OCI-LY7 (cell line): ENCODE results near the gene SLC8B1. TPM values are rescaled to one million over a fixed set of nuclear protein-coding genes. Genes with fewer than 3 reads are reported as not detected.

Experiments used
- BruUV-seq: library from RNA; stranded (reverse); fragments of 400-500 nt; replicated peaks from 2 replicates; lab custom pipeline; 2021; lab: Mats Ljungman, UMichigan
- CTCF ChIA-PET: fragments of 300-600 bp; sonication (Branson Sonifier 250); formaldehyde crosslinking; loops from one replicate; lab custom pipeline; 2022; ENCODE audit warnings: antibody characterized with exemption; ENCODE audit not compliant: unreplicated experiment; lab: Charles Lee
- POLR2A ChIA-PET: fragments of 300-600 bp; sonication (Branson Sonifier 250); formaldehyde crosslinking; loops from one replicate; lab custom pipeline; 2022; ENCODE audit warnings: antibody characterized with exemption; lab: Charles Lee
- DNase-seq: peaks from one replicate; pipeline ENCODE4 v3.0.0-alpha.2; 2015; ENCODE audit warnings: low spot score
- H2AFZ ChIP-seq: fragments of 200-600 bp; sonication (generic), shearing (Covaris generic); 2 replicates; pipeline ENCODE4 v1.6.1; 2014; ENCODE audit warnings: mild to moderate bottlenecking, antibody characterized with exemption, low read length, moderate library complexity
- H3K27ac ChIP-seq: fragments of 200-600 bp; sonication (generic); 2 replicates; pipeline ENCODE4 v1.5.1; 2014; ENCODE audit warnings: mixed run types, low read depth, mild to moderate bottlenecking, moderate library complexity, low read length, inconsistent platforms; ENCODE audit not compliant: poor library complexity, severe bottlenecking
- H3K36me3 ChIP-seq: fragments of 200-600 bp; sonication (generic); 2 replicates; pipeline ENCODE4 v1.6.1; 2014; ENCODE audit warnings: mild to moderate bottlenecking, antibody characterized with exemption, low read length, moderate library complexity, mixed read lengths; ENCODE audit not compliant: insufficient read depth
- H3K4me1 ChIP-seq: fragments of 200-600 bp; sonication (generic); 2 replicates; pipeline ENCODE4 v1.5.1; 2014; ENCODE audit warnings: mild to moderate bottlenecking, low read length; ENCODE audit not compliant: insufficient read depth, poor library complexity, severe bottlenecking
- H3K4me2 ChIP-seq: fragments of 200-600 bp; sonication (generic); 2 replicates; pipeline ENCODE4 v1.6.1; 2014; ENCODE audit warnings: mild to moderate bottlenecking, low read length
- H3K4me3 ChIP-seq: fragments of 200-600 bp; sonication (generic); 2 replicates; pipeline ENCODE4 v1.5.1; 2014; ENCODE audit warnings: mild to moderate bottlenecking, low read depth, low read length; ENCODE audit not compliant: poor library complexity, severe bottlenecking
- H3K79me2 ChIP-seq: fragments of 200-600 bp; sonication (generic); 2 replicates; pipeline ENCODE4 v1.6.1; 2016; ENCODE audit warnings: low read depth, mild to moderate bottlenecking, low read length, moderate library complexity, mixed read lengths; ENCODE audit not compliant: insufficient read depth
- H3K9me2 ChIP-seq: fragments of 200-600 bp; sonication (generic); 2 replicates; pipeline ENCODE4 v1.6.1; 2016; ENCODE audit warnings: mild to moderate bottlenecking, low read length, mixed read lengths; ENCODE audit not compliant: insufficient read depth
- H3K9me3 ChIP-seq: fragments of 200-600 bp; sonication (generic); 2 replicates; pipeline ENCODE4 v1.6.1; 2014; ENCODE audit warnings: mild to moderate bottlenecking, mixed run types, low read length, mixed read lengths
- H4K20me1 ChIP-seq: fragments of 200-600 bp; sonication (generic); 2 replicates; pipeline ENCODE4 v1.6.1; 2014; ENCODE audit warnings: mild to moderate bottlenecking, antibody characterized with exemption, low read length, moderate library complexity, mixed read lengths; ENCODE audit not compliant: insufficient read depth
- EZH2phosphoT487 ChIP-seq: fragments of 200-600 bp; sonication (generic); IDR thresholded peaks from 2 replicates; pipeline ENCODE4 v1.6.1; 2018; ENCODE audit warnings: low read depth, borderline replicate concordance, mild to moderate bottlenecking, mixed run types, antibody characterized with exemption, low read length, moderate library complexity, mixed read lengths
- intact Hi-C: fragments of 100-400 bp; cut with micrococcal nuclease; formaldehyde crosslinking; loops from one replicate; pipeline ENCODE4 v1.10.0; 2022; ENCODE audit not compliant: unreplicated experiment
- total RNA-seq, 2 experiments: library from RNA; depleted of rRNA in 1 of 2; stranded (reverse); fragments of >200 nt in 1 of 2; shearing (Covaris generic) in 1 of 2; gene quantifications; 2 replicates each; pipeline ENCODE4 v1.2.3, GENCODE V29; 2014 to 2022
- TF ChIP-seq, protein P1 (sequence below): fragments of 200-600 bp; sonication (generic); conservative IDR thresholded peaks from 2 replicates; pipeline ENCODE4 v1.5.1; 2014; ENCODE audit warnings: mild to moderate bottlenecking, antibody characterized with exemption, low read length, moderate library complexity, mixed read lengths

The SLC8B1 gene
- total RNA-seq, 2 experiments from 2014 or later, result 47.1 to 57.2 TPM

DNA sequence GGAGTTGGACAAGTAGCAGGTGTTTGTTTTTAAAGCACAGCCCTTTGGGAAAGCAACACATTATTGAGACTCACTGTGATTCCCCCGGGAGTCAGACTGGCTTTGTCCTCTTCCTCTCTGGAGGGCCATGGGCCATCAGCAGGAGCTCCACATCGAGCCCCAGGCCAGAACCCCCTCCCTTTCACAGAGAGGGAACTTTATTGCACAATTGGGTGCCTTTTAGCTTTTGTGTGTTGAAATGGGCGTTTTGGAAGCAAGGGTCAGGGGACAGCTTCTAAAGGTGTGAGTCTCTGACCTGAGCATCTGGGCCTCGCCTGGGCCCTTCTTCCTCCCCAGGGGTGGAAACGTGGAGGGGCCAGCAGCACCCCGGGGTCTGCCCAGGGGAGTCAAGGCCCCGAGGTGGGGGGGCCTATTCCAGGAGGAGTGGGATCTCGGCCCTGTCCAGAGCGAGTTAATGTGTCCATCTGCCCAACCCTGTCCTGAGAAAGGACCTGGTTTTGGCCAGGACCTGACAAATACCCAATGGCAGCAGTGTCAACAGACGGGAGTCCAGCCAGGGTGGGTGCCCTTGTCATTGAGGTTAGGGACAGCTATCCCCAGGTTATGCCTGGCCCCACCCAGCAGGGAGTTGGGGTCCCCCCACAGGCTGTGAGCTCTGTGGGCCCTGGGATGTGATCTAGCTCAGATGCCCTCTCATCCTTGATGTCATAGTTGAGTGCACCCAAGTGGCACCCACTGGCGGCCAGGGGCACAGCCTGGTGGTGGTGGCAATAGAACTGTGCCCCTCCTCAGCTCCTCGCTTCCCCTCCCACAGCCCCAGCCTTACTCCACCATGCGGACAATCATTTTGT lies 37.1 kb downstream of the SLC8B1 start:
- ChIA-PET CTCF (no interaction called here), POLR2A (interaction anchor here (0.7 kb wide), 1 partner anchor 177 kb away, joined by 5 read pairs; no protein-coding TSS in a partner anchor)
- H3K27ac ChIP-seq, result no peak overlapping the region
- intact Hi-C loops, result no loop called here
- no peaks in the 10 kb centered on the region for H3K9me2 ChIP-seq
- no peaks in the 10 kb centered on the region for H3K79me2 ChIP-seq
- no peaks in the 10 kb centered on the region for H3K9me3 ChIP-seq
- H3K36me3 ChIP-seq, result peaks cover 96% of the 10 kb centered on the region
- H3K4me2 ChIP-seq, result no peak overlapping the region
- no TSS peak for BruUV-seq
- H3K4me1 ChIP-seq, result no peaks in the 10 kb centered on the region
- TF ChIP-seq, protein P1, sequence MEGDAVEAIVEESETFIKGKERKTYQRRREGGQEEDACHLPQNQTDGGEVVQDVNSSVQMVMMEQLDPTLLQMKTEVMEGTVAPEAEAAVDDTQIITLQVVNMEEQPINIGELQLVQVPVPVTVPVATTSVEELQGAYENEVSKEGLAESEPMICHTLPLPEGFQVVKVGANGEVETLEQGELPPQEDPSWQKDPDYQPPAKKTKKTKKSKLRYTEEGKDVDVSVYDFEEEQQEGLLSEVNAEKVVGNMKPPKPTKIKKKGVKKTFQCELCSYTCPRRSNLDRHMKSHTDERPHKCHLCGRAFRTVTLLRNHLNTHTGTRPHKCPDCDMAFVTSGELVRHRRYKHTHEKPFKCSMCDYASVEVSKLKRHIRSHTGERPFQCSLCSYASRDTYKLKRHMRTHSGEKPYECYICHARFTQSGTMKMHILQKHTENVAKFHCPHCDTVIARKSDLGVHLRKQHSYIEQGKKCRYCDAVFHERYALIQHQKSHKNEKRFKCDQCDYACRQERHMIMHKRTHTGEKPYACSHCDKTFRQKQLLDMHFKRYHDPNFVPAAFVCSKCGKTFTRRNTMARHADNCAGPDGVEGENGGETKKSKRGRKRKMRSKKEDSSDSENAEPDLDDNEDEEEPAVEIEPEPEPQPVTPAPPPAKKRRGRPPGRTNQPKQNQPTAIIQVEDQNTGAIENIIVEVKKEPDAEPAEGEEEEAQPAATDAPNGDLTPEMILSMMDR, result no peak
- TF ChIP-seq EZH2phosphoT487, result no peak
- no peaks in the 10 kb centered on the region for H4K20me1 ChIP-seq
- no peak overlapping the region for H2AFZ ChIP-seq
- no peak for DNase-seq
- no peak overlapping the region for H3K4me3 ChIP-seq

GRCh38 chr12:113297214-113297587 lies 37.7 kb downstream of the SLC8B1 start:
- no peak for DNase-seq
- CTCF ChIA-PET, result no interaction called here
- Histone ChIP-seq H3K4me2 (no peak overlapping the region), H3K79me2 (no peaks in the 10 kb centered on the region), H2AFZ (no peak overlapping the region), H3K4me1 (no peaks in the 10 kb centered on the region), H4K20me1 (no peaks in the 10 kb centered on the region), H3K9me2 (no peaks in the 10 kb centered on the region), H3K9me3 (no peaks in the 10 kb centered on the region), H3K4me3 (no peak overlapping the region), H3K36me3 (peaks cover 96% of the 10 kb centered on the region), H3K27ac (no peak overlapping the region)
- intact Hi-C loops, result no loop called here
- BruUV-seq, result no TSS peak
- POLR2A ChIA-PET, result interaction anchor here (0.7 kb wide), 1 partner anchor 176 kb away, joined by 5 read pairs; no protein-coding TSS in a partner anchor
- no peak for TF ChIP-seq EZH2phosphoT487
- TF ChIP-seq, protein P1, result no peak
